ENCODE measurements around the gene MAP7. TPM values are rescaled to one million over a fixed set of nuclear protein-coding genes. Genes with fewer than 3 reads are reported as not detected.
"Not testable (repeated sequence)": the region's sequence is repeated elsewhere in the genome, so short reads cannot be mapped to it uniquely, and the experiment has no call there.

MAP7 gene
- polyA plus RNA-seq, 2 of the 4 experiments (the other 2 are of a cell fraction) = 60.6 to 64.5 TPM

DNA sequence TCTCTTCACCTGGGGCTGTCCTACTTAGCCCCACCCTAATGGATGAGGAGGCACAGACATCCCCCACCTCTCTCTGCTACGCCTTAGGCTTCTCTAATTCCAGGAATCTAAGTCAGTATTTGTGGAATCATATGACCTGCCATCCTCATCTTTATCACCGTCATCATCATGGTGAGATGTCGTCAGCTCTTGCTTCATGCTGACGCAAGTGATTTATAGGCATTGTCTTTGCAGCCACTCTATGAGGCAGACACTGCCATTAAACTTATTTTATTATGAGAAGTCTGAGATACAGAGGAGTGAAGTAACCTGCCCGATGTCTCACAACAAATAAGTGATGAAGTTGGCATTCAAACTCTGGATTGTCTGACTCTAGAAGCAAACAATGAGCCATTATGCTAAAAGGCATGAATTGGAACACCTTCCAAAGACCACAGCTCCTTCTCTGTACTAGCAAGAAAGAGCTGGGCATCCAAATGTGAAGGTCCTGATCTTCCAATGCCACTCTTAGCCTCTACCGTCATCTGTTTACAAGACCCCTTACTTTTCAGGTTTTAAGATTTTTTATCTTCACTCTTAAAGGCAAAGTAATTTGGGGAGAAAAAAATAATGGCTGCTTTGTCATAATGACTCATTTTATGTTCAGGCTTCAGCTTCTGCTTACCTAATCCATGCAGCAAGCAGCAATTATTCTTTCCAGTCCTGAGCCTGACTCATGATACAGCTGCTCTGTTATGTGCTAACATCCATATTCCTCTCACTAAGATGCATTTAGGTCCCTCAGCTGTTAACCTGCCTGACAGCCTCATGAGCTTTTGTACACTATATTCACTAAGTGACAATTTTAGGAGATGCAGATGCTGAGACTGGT, 146.9 kb downstream of the MAP7 start (continued):
- TF ChIP-seq CBX2 (IDR thresholded peaks at IDR 0.05; ENCODE audit: borderline replicate concordance, low read depth) = no peak
- TF ChIP-seq TFCP2L1 (CRISPR knock-in tag; IDR thresholded peaks at IDR 0.05) = no peak
- TF ChIP-seq, protein P1, sequence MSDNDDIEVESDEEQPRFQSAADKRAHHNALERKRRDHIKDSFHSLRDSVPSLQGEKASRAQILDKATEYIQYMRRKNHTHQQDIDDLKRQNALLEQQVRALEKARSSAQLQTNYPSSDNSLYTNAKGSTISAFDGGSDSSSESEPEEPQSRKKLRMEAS (IDR thresholded peaks at IDR 0.05) = peak; percentile 33
- TF ChIP-seq, protein P2, sequence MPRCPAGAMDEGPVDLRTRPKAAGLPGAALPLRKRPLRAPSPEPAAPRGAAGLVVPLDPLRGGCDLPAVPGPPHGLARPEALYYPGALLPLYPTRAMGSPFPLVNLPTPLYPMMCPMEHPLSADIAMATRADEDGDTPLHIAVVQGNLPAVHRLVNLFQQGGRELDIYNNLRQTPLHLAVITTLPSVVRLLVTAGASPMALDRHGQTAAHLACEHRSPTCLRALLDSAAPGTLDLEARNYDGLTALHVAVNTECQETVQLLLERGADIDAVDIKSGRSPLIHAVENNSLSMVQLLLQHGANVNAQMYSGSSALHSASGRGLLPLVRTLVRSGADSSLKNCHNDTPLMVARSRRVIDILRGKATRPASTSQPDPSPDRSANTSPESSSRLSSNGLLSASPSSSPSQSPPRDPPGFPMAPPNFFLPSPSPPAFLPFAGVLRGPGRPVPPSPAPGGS (IDR thresholded peaks at IDR 0.05) = peak; percentile 98
- TF ChIP-seq RFX5 (IDR thresholded peaks at IDR 0.05) = peak; percentile 51; the same call in 1 of the 2 replicates
- peak; percentile 53 for TF ChIP-seq CHD2 (IDR thresholded peaks at IDR 0.05; ENCODE audit: low read length, partially characterized antibody)
- peak; percentile 99 for TF ChIP-seq JUN (IDR thresholded peaks at IDR 0.05)
- TF ChIP-seq EHMT2 (IDR thresholded peaks at IDR 0.05; ENCODE audit: low read depth) = no peak

DNA sequence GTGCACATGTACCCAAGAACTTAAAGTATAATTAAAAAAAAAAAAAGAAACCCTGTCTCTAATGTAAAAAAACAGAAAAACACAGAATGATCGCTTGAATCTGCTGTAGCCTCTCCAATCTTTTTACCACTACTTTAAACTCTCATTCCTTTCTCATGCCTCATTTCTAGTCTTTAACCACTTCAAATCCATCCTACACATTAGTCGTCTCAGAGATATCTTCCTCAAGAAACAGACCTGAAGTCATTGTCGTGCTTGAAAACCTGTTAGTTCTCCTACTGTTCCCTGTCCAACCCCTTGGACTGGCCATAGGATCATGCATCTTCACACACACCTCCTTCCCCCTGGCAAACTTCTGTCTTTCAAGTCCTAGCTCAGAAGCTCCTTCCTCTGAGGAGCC, 148.5 kb downstream of the MAP7 start:
- 36% methylated on average over 3 of the region's 3 CpGs for WGBS (ENCODE audit: missing lambda C conversion rate)
- ChIA-PET CTCF (interaction anchor here (0.6 to 3.2 kb wide), 5 partner anchors 8 to 148 kb away, joined by 3 to 9 read pairs (median 3); partner anchors contain the start of gene MAP7), POLR2A (no interaction called here)
- FAIRE-seq (no peak), DNase-seq (ENCODE audit: low read depth in 1 of 2, low spot score in 1 of 2) (no peak), ATAC-seq (no peak)
- Histone ChIP-seq H3K4me2 (peak overlapping the region; percentile 74), H3K4me3 (no peak overlapping the region), H3K4me1 (peaks cover 63% of the 10 kb centered on the region), H3K27ac (peak overlapping the region; percentile 97), H3K9me3 (no peaks in the 10 kb centered on the region)
- no peak for TF ChIP-seq JUNB (IDR thresholded peaks at IDR 0.05)
- no peak for TF ChIP-seq POLR2A (IDR thresholded peaks at IDR 0.05; ENCODE audit: low read length)
- no peak for TF ChIP-seq HEYL (CRISPR knock-in tag; IDR thresholded peaks at IDR 0.05)
- TF ChIP-seq MAFK (IDR thresholded peaks at IDR 0.05; ENCODE audit: partially characterized antibody) = no peak
- no peak for TF ChIP-seq ESRRA (IDR thresholded peaks at IDR 0.05; ENCODE audit: borderline replicate concordance, low read length)
- no peak for TF ChIP-seq NR3C1 (IDR thresholded peaks at IDR 0.05)
- TF ChIP-seq SREBF2 (IDR thresholded peaks at IDR 0.05) = no peak
- no peak for TF ChIP-seq RNF2 (IDR thresholded peaks at IDR 0.05; ENCODE audit: borderline replicate concordance, low read depth)
- no peak for TF ChIP-seq ZNF302 (CRISPR knock-in tag; IDR thresholded peaks at IDR 0.05)
- TF ChIP-seq BHLHE40 (IDR thresholded peaks at IDR 0.05; ENCODE audit: low read depth, low read length) = no peak
- TF ChIP-seq, protein P3, sequence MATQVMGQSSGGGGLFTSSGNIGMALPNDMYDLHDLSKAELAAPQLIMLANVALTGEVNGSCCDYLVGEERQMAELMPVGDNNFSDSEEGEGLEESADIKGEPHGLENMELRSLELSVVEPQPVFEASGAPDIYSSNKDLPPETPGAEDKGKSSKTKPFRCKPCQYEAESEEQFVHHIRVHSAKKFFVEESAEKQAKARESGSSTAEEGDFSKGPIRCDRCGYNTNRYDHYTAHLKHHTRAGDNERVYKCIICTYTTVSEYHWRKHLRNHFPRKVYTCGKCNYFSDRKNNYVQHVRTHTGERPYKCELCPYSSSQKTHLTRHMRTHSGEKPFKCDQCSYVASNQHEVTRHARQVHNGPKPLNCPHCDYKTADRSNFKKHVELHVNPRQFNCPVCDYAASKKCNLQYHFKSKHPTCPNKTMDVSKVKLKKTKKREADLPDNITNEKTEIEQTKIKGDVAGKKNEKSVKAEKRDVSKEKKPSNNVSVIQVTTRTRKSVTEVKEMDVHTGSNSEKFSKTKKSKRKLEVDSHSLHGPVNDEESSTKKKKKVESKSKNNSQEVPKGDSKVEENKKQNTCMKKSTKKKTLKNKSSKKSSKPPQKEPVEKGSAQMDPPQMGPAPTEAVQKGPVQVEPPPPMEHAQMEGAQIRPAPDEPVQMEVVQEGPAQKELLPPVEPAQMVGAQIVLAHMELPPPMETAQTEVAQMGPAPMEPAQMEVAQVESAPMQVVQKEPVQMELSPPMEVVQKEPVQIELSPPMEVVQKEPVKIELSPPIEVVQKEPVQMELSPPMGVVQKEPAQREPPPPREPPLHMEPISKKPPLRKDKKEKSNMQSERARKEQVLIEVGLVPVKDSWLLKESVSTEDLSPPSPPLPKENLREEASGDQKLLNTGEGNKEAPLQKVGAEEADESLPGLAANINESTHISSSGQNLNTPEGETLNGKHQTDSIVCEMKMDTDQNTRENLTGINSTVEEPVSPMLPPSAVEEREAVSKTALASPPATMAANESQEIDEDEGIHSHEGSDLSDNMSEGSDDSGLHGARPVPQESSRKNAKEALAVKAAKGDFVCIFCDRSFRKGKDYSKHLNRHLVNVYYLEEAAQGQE (IDR thresholded peaks at IDR 0.05) = no peak
- no peak for TF ChIP-seq RAD21 (conservative IDR thresholded peaks at IDR 0.05 in 1 of 2, IDR thresholded peaks at IDR 0.05 in 1 of 2)
- no peak for TF ChIP-seq TFCP2L1 (CRISPR knock-in tag; IDR thresholded peaks at IDR 0.05)
- TF ChIP-seq KDM1A (IDR thresholded peaks at IDR 0.05; ENCODE audit: low read depth) = no peak
- TF ChIP-seq EP300 (IDR thresholded peaks at IDR 0.05) = no peak
- TF ChIP-seq RCOR1 (IDR thresholded peaks at IDR 0.05; ENCODE audit: low read depth, low read length) = no peak
- TF ChIP-seq ZFP36 (IDR thresholded peaks at IDR 0.05; ENCODE audit: borderline replicate concordance, partially characterized antibody) = no peak

DNA sequence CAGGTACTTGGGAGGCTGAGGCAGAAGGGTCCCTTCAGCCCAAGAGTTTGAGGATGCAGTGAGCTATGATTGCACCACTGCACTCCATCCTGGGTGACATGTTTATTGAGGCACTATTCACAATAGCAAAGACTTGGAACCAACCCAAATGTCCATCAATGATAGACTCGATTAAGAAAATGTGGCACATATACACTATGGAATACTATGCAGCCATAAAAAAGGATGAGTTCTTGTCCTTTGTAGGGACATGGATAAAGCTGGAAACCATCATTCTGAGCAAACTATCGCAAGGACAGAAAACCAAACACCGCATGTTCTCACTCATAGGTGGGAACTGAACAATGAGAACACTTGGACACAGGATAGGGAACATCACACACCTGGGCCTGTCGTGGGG, 149.0 kb downstream of the MAP7 start:
- FAIRE-seq; DNase-seq (ENCODE audit: low read depth in 1 of 2, low spot score in 1 of 2); H3K4me2 ChIP-seq; H3K4me3 ChIP-seq; H3K9me3 ChIP-seq; ATAC-seq; POLR2A ChIA-PET: not testable (repeated sequence)
- WGBS (ENCODE audit: missing lambda C conversion rate) = 84% methylated on average over 4 of the region's 4 CpGs
- CTCF ChIA-PET = interaction anchor here (3.2 kb wide), 1 partner anchor 149 kb away, joined by 9 read pairs; the partner anchor contains the start of gene MAP7
- Histone ChIP-seq H3K4me1 (peaks cover 63% of the 10 kb centered on the region), H3K27ac (peak overlapping the region; percentile 97)
